GM10847 (cell line): ENCODE results near the gene SYTL1.

Source experiments
- POLR2A ChIP-seq: IDR thresholded peaks from 2 replicates; pipeline ENCODE4 v1.6.1; 2011; ENCODE audit not compliant: insufficient read length; ENCODE audit errors: extremely low read depth

Gene SYTL1

GRCh38 chr1:27364696-27365371 lies 23.0 kb downstream of the SYTL1 start:
- TF ChIP-seq POLR2A = no peak

- TF ChIP-seq POLR2A = no peak
Observed at GRCh38 chr1:27365372-27366112, 23.7 kb downstream of the SYTL1 start.

GRCh38 chr1:27366113-27366410 lies 24.2 kb downstream of the SYTL1 start:
- no peak for TF ChIP-seq POLR2A

- no peak for TF ChIP-seq POLR2A
Observed at GRCh38 chr1:27366411-27367159, 24.8 kb downstream of the SYTL1 start, which contains the start of gene MAP3K6. Gene MAP3K6 (minus strand): TSS chr1:27366961. CDS start chr1:27366597, 364 bp downstream.

- TF ChIP-seq POLR2A = no peak
Observed at GRCh38 chr1:27367160-27367650, 25.4 kb downstream of the SYTL1 start.

- no peak for TF ChIP-seq POLR2A
Observed at GRCh38 chr1:27368869-27369582, 27.2 kb downstream of the SYTL1 start.

- TF ChIP-seq POLR2A = no peak
Observed at GRCh38 chr1:27372022-27372807, 30.4 kb downstream of the SYTL1 start.

GRCh38 chr1:27372808-27373690 lies 31.2 kb downstream of the SYTL1 start:
- no peak for TF ChIP-seq POLR2A

GRCh38 chr1:27374362-27375086 lies 32.7 kb downstream of the SYTL1 start, which contains the start of gene FCN3:
Gene FCN3 (minus strand): TSS chr1:27374824. CDS start chr1:27374818, 6 bp downstream.
- TF ChIP-seq POLR2A = no peak

- no peak for TF ChIP-seq POLR2A
Observed at GRCh38 chr1:27377760-27378495, 36.1 kb downstream of the SYTL1 start.

GRCh38 chr1:27379564-27380122 lies 37.8 kb downstream of the SYTL1 start:
- no peak for TF ChIP-seq POLR2A

GRCh38 chr1:27380224-27380623 lies 38.4 kb downstream of the SYTL1 start:
- no peak for TF ChIP-seq POLR2A
